Spinal cord (tissue), 10 donors: ENCODE measurements around the gene SLC25A12. TPM values are rescaled to one million over a fixed set of nuclear protein-coding genes. Genes with fewer than 3 reads are reported as not detected.
A peak's percentile ranks its signal among the peaks of the same experiment; 100 is the strongest.
"Not testable (repeated sequence)": the region's sequence is repeated elsewhere in the genome, so short reads cannot be mapped to it uniquely, and the experiment has no call there.

Experiments
- DNase-seq, 6 donors: peaks; one replicate each; pipeline versions ENCODE4 v3.0.0 to v3.0.0-alpha.2; 2013 to 2015; ENCODE audit warnings: low spot score in 6 of 6, low read depth in 4 of 6
- H3K27ac ChIP-seq: one replicate; pipeline ENCODE4 v1.5.1; 2013; ENCODE audit warnings: low read depth, low read length, control low read depth
- H3K27me3 ChIP-seq: one replicate; pipeline ENCODE4 v1.6.1; 2013; ENCODE audit warnings: low read length; ENCODE audit not compliant: control insufficient read depth, insufficient read depth
- H3K36me3 ChIP-seq: one replicate; pipeline ENCODE4 v1.6.1; 2013; ENCODE audit warnings: low read length; ENCODE audit not compliant: control insufficient read depth, insufficient read depth
- H3K4me1 ChIP-seq: one replicate; pipeline ENCODE4 v1.6.1; 2013; ENCODE audit warnings: low read length; ENCODE audit not compliant: control insufficient read depth, insufficient read depth
- H3K4me3 ChIP-seq: one replicate; pipeline ENCODE4 v1.5.1; 2013; ENCODE audit warnings: low read depth, low read length, control low read depth
- H3K9me3 ChIP-seq: one replicate; pipeline ENCODE4 v1.6.1; 2013; ENCODE audit warnings: low read length; ENCODE audit not compliant: control insufficient read depth, insufficient read depth
- WGBS: methylation state at CpG from one replicate; pipeline ENCODE4 v1.1.5; 2013; ENCODE audit warnings: missing lambda C conversion rate; ENCODE audit not compliant: insufficient coverage; 5-methylcytosine and 5-hydroxymethylcytosine counted together
- polyA plus RNA-seq, 2 donors: library from polyadenylated mRNA; unstranded; fragments of 120-200 nt; gene quantifications; one replicate each; pipeline ENCODE4 v1.2.1, GENCODE V29; 2013; ENCODE audit not compliant: insufficient read length in 2 of 2
- total RNA-seq, 2 donors: library from RNA; depleted of rRNA in 1 of 2; stranded (reverse); fragments of 120-200 nt in 1 of 2; fragments of >200 nt in 1 of 2; gene quantifications; one replicate each; pipeline versions ENCODE4 v1.2.3 to v1.2.4, GENCODE V29; 2013 to 2014
- donor health status: healthy.

The SLC25A12 gene
- total and polyA plus RNA-seq, 4 donors, result 35.9 to 87.9 (median 54.5) TPM

GRCh38 chr2:171921970-171922229, 27.9 kb upstream of the SLC25A12 start:
- H3K9me3 ChIP-seq, result no peaks in the 10 kb centered on the region
- H3K4me3 ChIP-seq, result peak overlapping the region; percentile 99
- DNase-seq, result no peak
- peaks cover 17% of the 10 kb centered on the region for H3K4me1 ChIP-seq
- 0% methylated on average over 2 of the region's 5 CpGs for WGBS
- peaks cover 13% of the 10 kb centered on the region for H3K36me3 ChIP-seq
- peak overlapping the region; percentile 98 for H3K27ac ChIP-seq
- H3K27me3 ChIP-seq, result no peaks in the 10 kb centered on the region

GRCh38 chr2:171919453-171919852, 25.4 kb upstream of the SLC25A12 start:
- no peak for DNase-seq
- Histone ChIP-seq H3K4me3 (no peak overlapping the region), H3K36me3 (peaks cover 4% of the 10 kb centered on the region), H3K27ac (no peak overlapping the region), H3K9me3 (no peaks in the 10 kb centered on the region), H3K27me3 (no peaks in the 10 kb centered on the region), H3K4me1 (peaks cover 17% of the 10 kb centered on the region)
- no CpG with 5 or more reads among the region's 2 CpGs for WGBS

- no peak overlapping the region for H3K27ac ChIP-seq
- no CpG with 5 or more reads among the region's 3 CpGs for WGBS
- H3K9me3 ChIP-seq, result no peaks in the 10 kb centered on the region
- no peak for DNase-seq
- no peak overlapping the region for H3K4me3 ChIP-seq
- H3K4me1 ChIP-seq, result no peaks in the 10 kb centered on the region
- H3K36me3 ChIP-seq, result no peaks in the 10 kb centered on the region
- no peaks in the 10 kb centered on the region for H3K27me3 ChIP-seq
Observed at GRCh38 chr2:171913517-171913916, 19.5 kb upstream of the SLC25A12 start.

DNA sequence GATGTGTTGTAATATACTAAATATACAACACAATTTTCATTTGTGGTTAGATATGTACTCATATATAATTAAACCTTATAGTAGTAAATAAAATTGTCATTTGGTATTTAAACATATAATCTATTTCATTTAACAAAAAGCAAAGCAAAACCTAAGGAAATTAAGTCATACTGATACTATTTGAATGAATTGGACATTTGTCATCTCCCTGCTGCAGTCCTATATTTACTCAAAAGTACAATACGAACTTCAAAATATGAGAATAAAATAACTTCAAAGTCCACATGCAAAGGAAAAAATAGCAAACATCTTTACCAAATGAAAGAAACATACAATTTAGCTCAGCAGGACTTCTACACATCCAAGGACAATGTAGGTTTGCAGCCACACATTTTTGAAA, 16.4 kb upstream of the SLC25A12 start:
- Histone ChIP-seq H3K36me3 (no peaks in the 10 kb centered on the region), H3K4me1 (no peaks in the 10 kb centered on the region), H3K27ac (no peak overlapping the region), H3K4me3 (no peak overlapping the region), H3K9me3 (no peaks in the 10 kb centered on the region), H3K27me3 (no peaks in the 10 kb centered on the region)
- no CpG with 5 or more reads among the region's 1 CpG for WGBS
- no peak for DNase-seq

DNA sequence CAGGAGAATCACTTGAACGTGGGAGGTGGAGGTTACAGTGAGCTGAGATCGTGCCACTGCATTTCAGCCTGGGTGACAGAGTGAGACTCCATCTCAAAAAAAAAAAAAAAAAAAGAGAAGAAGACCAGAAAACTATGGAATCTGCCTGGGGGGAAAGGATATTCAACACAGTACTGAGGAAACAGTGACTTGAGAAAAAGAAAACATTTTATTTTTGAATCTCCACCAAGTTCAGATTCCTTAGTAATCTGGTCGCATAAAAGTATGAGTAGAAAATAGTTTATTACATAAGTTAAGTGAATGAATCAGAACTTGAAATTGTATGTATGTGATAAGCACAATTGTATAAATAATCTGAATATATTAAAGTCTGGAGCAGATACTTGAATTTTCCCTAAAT, 15.2 kb upstream of the SLC25A12 start:
- 100% methylated on average over 1 of the region's 3 CpGs for WGBS
- H3K4me3 ChIP-seq, result no peak overlapping the region
- H3K27me3 ChIP-seq, result no peaks in the 10 kb centered on the region
- H3K36me3 ChIP-seq, result no peaks in the 10 kb centered on the region
- no peak overlapping the region for H3K27ac ChIP-seq
- H3K9me3 ChIP-seq, result no peaks in the 10 kb centered on the region
- DNase-seq, result no peak
- no peaks in the 10 kb centered on the region for H3K4me1 ChIP-seq

GRCh38 chr2:171908235-171908634, 14.2 kb upstream of the SLC25A12 start:
- H3K4me3 ChIP-seq, result no peak overlapping the region
- no CpG with 5 or more reads among the region's 1 CpG for WGBS
- no peaks in the 10 kb centered on the region for H3K36me3 ChIP-seq
- no peaks in the 10 kb centered on the region for H3K27me3 ChIP-seq
- H3K27ac ChIP-seq, result no peak overlapping the region
- H3K9me3 ChIP-seq, result no peaks in the 10 kb centered on the region
- no peak for DNase-seq
- H3K4me1 ChIP-seq, result no peaks in the 10 kb centered on the region

GRCh38 chr2:171902840-171903420, 8.9 kb upstream of the SLC25A12 start:
- Histone ChIP-seq H3K4me3 (no peak overlapping the region), H3K27me3 (no peaks in the 10 kb centered on the region), H3K9me3 (no peaks in the 10 kb centered on the region), H3K27ac (no peak overlapping the region), H3K4me1 (no peaks in the 10 kb centered on the region), H3K36me3 (no peaks in the 10 kb centered on the region)
- no peak for DNase-seq
- WGBS, result no CpG with 5 or more reads among the region's 2 CpGs

- not testable (repeated sequence) for H3K4me1 ChIP-seq
- WGBS, result 100% methylated on average over 1 of the region's 58 CpGs
Observed at GRCh38 chr2:171899623-171900282, 5.7 kb upstream of the SLC25A12 start.

GRCh38 chr2:171895786-171896185, 1.7 kb upstream of the SLC25A12 start:
- DNase-seq, result peak in 1 of 6 donors; percentile 7
- Histone ChIP-seq H3K27me3 (no peaks in the 10 kb centered on the region), H3K9me3 (no peaks in the 10 kb centered on the region), H3K36me3 (no peaks in the 10 kb centered on the region), H3K4me1 (no peaks in the 10 kb centered on the region), H3K27ac (no peak overlapping the region), H3K4me3 (no peak overlapping the region)
- WGBS, result no CpG with 5 or more reads among the region's 1 CpG

More at GRCh38 chr2:171899623-171900282, 5.7 kb upstream of the SLC25A12 start:
- not testable (repeated sequence) for H3K4me3 ChIP-seq, H3K9me3 ChIP-seq, H3K27me3 ChIP-seq, DNase-seq, H3K36me3 ChIP-seq, H3K27ac ChIP-seq

- Histone ChIP-seq H3K4me1 (no peaks in the 10 kb centered on the region), H3K36me3 (peaks cover 2% of the 10 kb centered on the region), H3K4me3 (peak overlapping the region; percentile 84), H3K27me3 (no peaks in the 10 kb centered on the region), H3K27ac (peak overlapping the region; percentile 27), H3K9me3 (no peaks in the 10 kb centered on the region)
- WGBS, result 13% methylated on average over 3 of the region's 10 CpGs
- peak in 1 of 6 donors; percentile 7 for DNase-seq
Observed at GRCh38 chr2:171894612-171894947, 536 bp upstream of the SLC25A12 start.
